NCI-H526 (cell line): ENCODE measurements around the gene PADI1.

Experiments
- DNase-seq, 2 experiments: peaks; one replicate each; lab custom pipeline; 2025; lab: John Stamatoyannopoulos, UW

Gene PADI1

DNA sequence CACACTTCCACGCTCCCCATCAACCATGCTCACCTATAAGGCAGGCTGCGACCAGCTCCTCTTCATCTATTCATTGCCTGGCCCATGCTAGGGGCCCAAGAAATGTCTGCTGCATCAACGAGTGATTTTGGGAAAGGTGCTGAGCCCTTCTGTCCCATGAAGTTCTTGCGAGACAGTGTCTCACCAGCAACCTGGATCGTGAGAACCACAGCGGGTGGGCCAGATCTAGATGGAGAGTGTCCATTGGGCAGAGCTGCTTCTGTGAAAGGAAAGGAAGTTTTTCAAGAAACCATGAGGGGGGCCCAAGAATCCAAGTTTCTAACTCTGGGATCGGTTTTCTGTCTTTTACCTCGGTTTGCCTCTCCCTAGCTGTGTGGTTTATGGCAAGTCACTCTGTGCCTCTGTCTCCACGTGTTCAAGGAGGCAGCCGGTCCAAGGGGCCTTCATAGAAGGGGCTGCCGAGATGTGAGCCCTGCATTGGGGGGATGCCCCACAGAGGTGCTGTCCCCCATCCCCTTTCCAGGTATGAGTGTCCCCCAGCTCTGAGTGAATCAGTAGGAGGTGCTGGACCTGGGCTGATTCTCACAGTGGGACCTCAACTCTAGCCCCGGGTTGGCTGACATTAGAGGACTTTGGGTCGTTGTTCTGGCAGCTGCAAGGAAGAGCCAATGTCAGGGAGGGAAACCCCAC lies 8.3 kb upstream of the PADI1 start:
- no peak for DNase-seq

DNA sequence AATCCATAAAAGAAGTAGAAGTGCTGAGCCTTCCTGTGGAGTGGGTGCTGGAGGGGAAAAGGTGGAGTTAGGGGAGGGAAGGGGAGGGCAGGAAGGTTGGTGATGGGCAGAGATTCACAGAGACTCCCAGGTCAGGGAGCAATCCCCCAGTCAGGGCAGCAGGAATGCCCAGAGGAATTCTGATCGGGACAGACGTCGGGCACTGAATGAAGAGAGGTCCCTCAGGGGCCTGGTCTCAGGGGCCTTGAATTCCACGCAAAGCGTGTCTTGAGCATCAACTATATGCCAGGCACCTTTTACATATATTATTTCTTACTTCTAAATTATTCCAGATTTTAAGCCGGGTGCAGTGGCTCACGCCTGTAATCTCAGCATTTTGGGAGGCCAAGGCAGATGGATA lies 7.2 kb upstream of the PADI1 start:
- no peak for DNase-seq

DNA sequence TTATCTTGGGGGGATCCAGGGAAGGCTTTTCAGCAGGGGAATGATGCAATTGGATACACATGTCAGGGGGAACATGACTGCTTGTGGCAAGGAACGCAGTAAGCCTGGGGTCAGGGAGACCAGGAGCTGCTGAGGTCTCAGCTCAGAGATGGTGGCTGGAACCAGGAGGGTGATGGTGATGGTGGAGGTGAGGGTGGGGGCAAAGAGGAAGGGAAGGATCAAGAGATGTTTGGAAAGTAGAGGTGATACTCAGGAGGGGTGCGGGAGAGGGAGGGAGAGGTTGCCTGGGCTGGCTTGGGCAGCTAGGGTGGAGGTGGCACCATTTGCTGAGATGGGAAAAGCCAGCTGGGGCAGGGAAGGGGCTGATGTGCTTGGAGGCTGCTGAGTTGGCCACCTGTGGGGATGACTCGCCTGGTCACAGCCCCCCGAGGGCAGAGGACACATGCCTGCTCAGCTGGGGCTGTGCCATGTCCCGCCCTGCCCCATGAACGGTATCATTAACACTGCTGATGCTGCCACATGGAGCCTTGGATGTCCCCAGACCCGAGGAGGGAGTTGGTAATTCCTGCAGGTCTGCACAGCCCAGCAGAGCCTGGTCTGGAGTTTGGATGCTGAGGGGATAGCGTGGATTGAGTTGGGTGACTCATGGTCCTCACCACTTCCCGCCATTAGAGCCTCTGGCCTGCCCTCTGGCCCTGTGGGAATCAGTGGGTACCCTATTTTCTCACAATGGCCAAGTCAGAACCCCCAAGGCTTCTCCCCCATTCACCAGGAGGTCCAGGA lies 6.3 kb upstream of the PADI1 start:
- DNase-seq = no peak

DNA sequence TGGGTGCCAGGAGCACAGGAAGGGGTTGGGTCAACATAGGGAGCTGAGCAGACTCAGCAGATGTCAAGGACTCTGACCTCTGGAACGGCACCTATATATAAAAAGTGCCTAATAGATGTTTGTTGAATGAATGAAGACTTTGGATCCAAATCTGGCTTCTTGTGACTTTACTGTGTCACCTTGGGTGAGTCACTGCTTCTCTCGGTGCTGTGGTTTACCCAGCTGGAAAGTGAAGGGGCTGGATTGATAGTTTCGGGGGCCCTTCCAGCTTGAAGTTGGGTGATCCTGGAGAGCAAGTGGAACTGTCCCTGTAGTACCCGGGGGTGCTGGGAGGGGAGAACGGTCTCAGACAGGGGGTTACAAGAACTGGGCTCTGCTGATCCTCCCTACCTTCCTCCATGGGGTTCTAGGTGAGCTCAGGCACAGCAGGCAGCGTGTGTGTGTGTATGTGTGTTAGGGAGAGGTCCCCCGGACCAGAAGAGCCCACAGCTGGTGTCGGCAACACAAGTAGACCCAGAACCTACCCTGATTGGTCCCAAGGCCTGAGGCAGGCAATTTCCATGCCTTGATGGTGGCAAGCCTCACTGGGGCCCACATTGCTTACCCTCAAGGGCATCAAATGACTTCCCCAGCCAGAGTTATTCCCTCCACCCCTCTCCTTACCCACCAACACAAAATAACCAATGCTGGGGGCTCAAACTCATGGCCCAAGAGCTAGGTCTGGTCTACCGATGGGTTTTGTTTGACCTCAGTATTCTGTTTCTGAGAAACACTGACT lies 5.5 kb upstream of the PADI1 start:
- no peak for DNase-seq

DNA sequence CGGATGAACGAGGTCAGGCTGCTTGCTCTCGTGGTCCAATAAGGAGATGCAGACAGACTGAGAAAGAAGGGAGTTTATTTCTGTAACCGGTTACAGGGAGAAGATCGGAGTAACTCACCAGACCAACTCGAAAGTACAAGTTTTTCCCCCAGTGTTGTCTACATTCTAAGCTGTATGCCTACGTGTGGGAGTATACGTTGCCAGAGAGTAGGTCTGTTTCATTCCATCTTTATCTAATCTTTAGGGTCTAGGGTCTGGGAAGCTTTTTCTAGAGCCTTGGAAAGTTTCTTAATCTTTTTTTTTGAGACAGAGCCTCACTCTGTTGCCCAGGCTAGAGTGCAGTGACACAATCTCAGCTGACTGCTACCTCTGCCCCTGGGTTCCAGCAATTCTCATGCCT lies 4.7 kb upstream of the PADI1 start:
- no peak for DNase-seq

DNA sequence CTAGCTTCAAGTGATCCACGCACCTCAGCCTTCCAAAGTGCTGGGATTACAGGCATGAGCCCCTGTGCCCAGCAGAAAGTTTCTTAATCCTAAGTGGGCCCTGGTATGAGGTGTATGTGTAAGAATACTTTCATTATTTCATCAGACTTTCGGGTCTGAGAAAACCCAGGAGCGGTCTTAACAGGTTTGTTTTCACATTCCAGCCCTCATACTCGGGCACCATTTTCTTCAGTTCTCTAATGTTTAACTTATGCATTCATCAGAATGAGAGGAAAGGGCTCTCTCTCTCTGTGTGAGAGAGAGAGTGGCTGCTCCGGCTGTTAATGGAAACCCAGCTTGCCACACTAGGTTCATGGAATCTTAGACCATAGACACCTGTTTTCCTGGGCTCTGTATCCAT lies 4.2 kb upstream of the PADI1 start:
- no peak for DNase-seq

DNA sequence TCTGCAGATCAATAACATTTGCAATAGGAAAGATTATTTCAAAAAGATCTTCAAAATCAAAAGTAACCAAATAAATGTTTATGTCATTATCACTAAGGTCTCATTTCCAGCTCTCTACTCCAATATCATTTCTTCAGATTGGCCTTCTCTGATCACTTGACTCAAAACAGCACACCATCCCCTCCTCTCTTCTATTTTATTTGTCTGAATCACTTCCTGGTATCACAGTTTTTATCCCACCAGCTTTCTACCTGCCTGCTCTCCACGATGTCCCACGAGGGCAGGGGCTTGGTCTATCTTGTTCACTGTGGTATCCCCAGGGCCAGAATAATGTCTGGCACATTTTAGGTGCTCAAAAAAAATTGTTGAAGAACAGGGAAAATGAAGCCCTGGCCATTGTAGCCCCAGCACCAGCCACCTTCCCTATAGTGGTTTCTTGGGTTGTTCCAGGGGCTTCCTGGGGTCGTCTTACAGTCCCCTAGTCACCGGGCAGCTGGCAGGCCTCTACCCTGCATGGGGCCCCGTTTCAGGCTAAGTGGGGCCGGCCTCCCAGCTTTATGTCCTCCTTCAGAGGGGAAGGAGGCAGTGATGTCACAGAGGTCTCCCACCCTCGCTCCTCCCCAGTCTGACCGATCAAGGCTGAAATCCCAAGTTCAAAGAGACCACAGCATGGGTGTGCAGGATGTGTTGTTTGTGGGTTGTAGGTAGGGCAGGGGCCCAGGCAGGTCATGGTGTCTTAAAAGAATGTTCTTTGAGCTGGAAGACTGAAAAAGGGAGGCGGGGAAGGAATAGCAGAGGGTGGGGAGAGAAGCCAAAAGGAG lies 3.5 kb upstream of the PADI1 start:
- DNase-seq = no peak

DNA sequence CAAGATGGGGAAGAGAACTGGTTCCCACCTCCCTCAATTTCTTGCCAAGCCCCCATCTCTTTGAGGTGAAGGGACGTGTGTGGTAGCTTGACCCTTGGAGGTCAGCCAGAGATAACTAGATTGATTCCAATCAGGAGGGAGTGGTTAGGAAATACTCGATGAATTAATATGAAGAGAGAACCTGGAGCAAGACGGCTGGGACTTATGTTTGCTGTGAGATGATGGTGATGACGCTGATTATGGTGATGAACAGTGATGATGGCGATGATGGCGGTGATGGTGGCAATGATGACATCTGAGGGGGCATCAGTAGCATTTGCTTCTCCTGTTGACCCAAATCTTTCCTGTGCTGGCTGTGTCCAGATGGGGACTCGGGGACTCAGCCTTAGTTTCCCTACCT lies 724 bp downstream of the PADI1 start:
- no peak for DNase-seq

DNA sequence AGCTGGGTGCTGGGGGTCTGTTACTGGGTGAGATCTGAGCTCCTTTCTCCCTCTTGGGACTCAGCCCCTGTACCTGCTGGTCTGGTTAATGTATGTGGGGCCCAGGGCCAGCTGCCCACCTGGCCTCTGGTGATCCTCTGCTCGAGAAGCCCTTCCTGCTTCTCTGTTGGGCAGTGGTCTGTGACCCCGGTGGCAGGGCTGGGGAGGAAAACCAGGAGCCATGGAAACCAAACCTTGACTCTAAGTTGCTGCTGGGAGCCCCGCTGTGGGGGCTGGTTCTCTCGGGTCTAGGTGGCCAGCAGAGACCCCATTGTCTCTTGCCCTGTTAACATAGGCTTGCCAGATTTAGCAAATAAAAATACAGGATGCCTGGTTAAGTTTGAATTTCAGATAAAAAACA lies 1.3 kb downstream of the PADI1 start:
- no peak for DNase-seq

DNA sequence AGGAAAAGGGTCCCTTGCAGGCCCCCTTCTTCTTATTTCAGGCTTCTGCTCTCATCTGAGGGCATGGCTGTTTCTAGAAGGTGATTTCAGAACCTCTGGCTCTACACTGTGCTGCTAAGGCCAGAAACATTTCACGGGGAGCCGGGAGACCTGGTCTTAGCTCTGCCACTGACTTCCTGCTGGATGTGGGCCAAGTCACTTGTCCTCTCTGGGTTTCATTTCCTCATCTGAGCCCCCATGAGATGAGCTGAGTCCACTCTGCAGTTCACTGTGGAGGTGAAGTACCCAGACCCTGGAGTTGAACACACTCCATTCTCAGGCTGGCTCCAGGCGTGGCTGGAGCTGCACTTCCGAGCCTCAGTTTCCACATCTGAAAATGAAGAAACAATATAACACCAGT lies 2.1 kb downstream of the PADI1 start:
- DNase-seq = no peak

DNA sequence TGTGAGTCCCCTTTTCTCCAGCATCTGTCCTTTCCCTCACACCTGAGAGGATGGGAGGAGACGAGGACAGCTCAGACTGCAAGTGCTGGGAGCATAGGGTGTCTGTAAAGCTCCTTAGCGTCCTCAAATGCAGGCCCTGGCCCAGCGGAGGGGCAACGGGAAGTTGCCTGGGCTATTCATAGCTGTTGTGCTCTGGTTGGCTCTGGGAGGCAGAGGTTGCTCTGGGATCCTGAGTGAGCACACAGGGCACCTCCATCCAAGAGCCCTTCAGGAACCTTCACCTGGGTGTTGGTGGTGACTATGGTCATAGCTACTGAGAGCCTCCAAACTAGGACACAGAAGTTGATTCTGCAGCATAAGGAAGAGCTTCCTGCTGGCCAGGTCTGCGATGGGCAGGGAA lies 2.6 kb downstream of the PADI1 start:
- no peak for DNase-seq

DNA sequence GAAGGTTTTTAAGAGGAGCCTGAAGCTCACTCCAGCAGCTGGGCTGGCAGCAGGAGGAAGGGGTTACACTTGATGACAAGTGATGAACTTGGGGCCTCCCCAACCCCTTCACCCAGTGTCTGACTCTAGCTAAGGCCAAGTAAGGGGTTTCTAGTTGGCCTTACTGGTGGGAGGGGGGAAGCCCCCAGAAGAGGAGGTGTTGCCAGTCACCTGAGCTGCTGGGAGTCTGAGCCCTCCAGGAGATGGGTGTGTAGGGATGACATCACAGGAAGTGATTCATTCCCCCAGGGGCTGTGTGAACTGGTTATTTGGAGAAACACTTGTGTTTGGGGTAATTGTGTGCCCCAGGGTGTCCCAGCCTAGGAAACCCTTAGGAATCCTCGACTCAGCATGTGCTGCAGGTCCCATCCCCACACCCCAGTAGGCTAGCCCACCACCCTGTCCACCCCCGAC lies 3.1 kb downstream of the PADI1 start:
- DNase-seq = no peak

DNA sequence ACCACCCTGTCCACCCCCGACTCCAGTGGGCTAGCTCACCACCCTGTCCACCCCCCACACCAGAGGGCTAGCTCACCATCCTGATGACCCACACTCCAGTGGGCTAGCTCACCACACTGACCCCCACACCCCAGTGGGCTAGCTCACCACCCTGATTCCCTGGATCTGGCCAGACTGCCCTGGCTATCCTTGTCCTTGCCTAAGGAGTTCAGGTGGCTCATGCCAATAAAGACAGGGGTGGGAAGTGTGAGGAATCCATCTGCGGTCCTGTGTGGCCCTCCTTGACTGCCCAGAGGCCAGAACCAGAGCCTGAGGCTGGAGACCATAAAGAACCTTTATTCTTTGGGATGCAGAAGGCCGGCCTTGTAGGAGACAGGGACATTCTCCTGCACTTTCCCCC lies 3.6 kb downstream of the PADI1 start:
- no peak for DNase-seq

DNA sequence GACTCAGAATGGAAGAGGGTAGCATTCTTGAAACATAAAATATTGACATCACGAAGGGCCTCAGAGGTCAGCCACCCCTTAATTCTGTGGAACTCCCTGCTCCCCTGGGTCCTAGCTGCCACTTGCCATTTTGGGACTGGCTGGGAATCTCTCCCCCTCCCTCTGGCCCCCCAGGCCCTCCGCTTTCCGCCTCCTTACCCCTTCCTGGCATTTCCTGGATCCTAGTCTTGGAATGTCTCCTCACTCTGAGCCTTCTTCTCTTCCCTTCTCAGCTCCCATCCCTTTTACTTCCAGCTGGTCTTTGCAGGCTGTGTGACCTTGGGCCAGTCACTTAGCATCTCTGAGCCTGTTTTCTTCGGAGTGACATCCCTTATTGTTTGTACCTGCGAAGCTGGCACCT lies 4.5 kb downstream of the PADI1 start:
- no peak for DNase-seq

DNA sequence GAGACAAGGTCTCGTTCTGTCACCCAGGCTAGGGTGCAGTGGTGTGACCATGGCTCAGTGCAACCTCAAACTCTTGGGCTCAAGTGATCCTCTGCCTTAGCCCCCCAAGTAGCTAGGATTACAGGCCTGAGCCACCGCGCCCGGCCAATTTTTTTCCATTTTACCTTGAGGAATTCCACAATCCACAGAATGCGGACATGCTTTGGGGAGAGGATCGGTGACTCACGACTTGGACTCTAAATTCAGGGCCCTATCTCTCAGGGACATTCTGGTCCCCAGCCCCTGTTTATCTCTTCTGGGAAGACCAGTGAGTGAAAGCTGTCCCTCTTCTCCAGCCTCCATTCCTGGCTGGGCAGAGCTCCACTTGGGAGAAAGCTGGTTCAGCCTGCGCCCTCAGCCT lies 5.2 kb downstream of the PADI1 start:
- no peak for DNase-seq

DNA sequence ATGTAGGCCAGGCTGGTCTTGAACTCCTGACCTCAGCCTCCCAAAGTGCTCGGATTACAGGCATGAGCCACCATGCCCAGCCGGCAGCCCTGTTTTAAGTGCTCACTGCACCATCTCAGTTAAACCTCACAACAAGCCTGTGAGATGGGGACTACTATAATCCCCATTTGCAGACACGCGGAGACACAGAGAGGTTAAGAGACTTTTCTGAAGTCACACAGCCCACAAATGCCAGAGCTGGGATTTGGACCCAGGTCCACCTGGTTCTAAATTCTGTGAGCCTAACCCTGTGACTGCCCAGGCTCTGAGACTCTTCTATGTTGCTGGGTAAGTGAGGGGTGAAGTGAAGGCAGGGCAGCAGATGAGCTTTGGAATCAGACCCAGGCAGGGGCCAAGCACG lies 6.4 kb downstream of the PADI1 start:
- no peak for DNase-seq

DNA sequence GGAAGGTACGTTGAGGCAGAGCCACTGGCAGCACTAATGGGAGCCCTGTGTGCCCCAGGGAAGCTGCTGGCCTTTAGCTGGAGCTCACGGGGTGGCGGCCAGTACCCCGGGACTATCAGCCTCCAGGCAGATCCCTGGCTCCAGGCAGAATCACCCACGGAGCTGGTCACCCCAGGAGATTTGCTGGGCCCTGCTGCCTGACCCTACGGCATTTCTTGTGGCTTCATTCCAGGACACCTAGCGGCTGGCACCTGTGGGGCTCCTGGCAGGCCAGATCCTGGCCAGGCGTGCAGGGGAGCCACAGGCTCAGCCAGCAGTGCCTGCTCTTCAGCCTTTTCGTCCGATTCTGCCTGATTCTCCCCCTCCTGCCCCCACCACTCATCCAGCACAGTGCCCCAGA lies 7.1 kb downstream of the PADI1 start:
- DNase-seq = no peak

DNA sequence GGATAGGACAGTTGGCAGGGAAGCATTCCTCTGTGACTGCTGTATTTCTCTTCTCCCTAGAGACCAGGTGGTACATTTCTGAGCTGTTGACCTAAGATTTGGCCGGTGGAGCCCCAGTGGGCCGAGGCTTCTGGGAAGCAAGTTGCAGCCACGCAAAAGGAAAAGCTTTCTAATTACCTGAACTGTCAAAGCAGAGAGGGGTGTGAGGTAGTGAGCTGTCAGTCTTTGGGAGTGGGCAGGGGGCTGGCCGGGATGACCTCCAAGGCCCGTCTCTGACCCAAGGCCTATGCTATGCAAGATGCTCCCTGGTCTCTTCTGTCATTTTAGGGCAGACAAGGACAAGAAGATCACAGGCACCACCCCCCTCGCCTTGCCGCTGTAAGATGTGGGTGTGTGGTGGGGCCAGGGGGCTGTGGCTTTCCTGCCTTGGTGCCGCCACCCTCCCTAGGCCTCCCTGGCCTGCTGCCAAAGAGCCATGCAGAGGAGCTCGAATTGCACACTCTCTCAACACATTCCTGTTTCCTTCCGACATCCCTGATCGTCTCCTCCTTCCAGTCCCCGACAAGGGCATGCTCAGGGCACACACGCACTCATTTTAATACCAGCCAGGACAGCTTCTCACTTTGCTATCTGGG lies 7.7 kb downstream of the PADI1 start:
- DNase-seq = peak; percentile 43 to 62

DNA sequence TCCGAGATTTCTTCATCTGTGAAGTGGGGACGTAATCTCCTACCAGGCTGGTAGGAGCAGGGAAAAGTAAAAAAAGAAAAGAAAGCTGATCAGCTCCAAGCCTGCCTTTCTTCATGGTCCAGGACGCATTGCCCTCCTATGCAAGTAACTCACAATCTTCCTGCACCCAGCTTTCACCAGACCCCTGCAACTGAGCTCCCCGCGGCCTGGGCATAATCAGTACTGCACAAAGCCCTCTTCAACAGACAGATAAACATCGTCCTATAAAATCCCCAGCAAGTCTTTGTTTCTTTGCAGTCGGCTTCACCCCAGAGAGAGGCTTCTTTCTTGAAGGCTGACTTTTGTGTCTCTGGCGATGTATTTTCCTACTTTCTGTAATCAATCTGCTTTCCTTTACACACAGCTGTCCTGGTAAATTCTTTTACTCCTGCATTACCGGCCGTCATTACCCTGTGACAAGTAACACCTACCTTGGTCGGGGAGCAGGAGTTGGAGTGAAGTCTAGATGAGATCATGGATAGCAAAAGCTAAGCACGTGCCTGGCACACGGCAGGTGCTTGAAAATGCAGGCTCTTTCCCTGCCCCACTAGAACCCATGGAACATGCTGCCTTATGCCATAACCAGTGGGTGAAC lies 8.3 kb downstream of the PADI1 start:
- DNase-seq = no peak

DNA sequence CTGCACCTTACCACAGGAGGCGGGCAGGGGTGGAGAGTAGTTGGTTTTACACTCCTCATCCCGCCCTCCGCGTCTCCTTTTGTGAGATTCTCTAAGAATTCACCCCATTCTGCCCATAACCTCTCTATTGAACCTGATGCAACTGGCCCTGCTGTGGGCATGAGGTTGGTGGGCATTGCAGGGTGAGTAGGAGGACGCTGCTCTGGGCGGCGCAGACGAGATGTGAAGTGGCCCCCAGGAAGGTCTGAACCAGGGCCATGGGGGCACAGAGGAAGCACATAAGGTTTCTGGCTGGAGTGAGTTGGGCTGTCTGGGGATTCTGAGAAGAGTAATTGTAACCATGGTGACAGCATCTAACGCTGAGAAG lies 8.8 kb downstream of the PADI1 start:
- DNase-seq = no peak

DNA sequence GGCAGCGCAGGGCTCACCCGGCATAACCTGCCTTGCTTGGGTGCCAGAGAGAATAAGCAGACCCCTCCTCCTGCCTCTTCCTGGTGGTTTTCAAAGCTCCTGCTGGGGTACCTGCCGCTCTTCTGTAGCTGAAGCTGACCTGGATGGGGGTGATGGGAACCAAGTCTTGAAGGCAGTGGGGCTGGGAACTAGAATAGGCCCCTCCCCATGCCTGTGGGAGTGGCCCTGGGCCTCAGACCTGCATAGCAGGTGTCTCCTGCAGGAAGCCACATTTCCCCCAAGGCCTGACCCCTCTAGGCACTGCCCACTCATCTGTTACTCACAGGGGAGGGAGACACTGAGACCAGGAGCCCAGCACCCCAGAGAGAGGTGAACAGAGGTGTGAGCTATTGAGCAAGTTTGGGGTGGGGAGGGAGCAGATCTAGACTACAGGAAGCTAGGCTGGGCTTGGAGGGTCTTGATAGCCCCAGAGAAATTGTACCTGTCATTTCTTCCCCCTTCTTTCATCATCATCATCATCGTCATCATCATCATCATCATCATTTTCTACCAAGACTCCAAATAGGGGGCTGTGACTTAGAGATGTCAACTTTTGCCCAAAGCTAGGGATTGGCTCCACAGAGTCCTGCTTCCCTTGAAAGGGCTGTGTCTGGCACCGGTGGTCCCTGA lies 10.1 kb downstream of the PADI1 start:
- DNase-seq = no peak
